HG02973 (cell line): Measurements from ENCODE around the gene LTBP3.
"Not testable (repeated sequence)": the region's sequence is repeated elsewhere in the genome, so short reads cannot be mapped to it uniquely, and the experiment has no call there.

ENCODE experiments used
- ATAC-seq: cut with Tn5 transposase; IDR thresholded peaks from one replicate; pipeline ENCODE4 v1.9.1; 2021; ENCODE audit warnings: moderate library complexity; ENCODE audit not compliant: unreplicated experiment

Gene LTBP3

GRCh38 chr11:65538232-65538914 is 19.8 kb downstream of the LTBP3 start:
- ATAC-seq: no peak

- no peak for ATAC-seq
These were observed 20.4 kb downstream of the LTBP3 start for GRCh38 chr11:65537620-65538231.

- no peak for ATAC-seq
These were observed 20.9 kb downstream of the LTBP3 start for GRCh38 chr11:65537296-65537597.

GRCh38 chr11:65536412-65537295 is 21.5 kb downstream of the LTBP3 start:
- ATAC-seq: no peak

GRCh38 chr11:65535102-65535501 is 23.1 kb downstream of the LTBP3 start:
- ATAC-seq: no peak

GRCh38 chr11:65532388-65533064 is 25.6 kb downstream of the LTBP3 start:
- no peak for ATAC-seq

- ATAC-seq: no peak
These were observed 28.0 kb downstream of the LTBP3 start for GRCh38 chr11:65530157-65530496.

- no peak for ATAC-seq
These were observed 28.5 kb downstream of the LTBP3 start for GRCh38 chr11:65529475-65530156.

GRCh38 chr11:65528819-65529350 is 29.3 kb downstream of the LTBP3 start:
- ATAC-seq: no peak

- no peak for ATAC-seq
These were observed 31.4 kb downstream of the LTBP3 start for GRCh38 chr11:65526744-65527143.

GRCh38 chr11:65525546-65526480 is 32.3 kb downstream of the LTBP3 start:
- peak; percentile 20 for ATAC-seq

- ATAC-seq: peak; percentile 44
These were observed 33.2 kb downstream of the LTBP3 start, which contains the start of gene SCYL1 for GRCh38 chr11:65524741-65525545. Gene SCYL1, plus strand, starts transcription at chr11:65525083. Its CDS starts 71 bp downstream, at chr11:65525154.

- no peak for ATAC-seq
These were observed 34.0 kb downstream of the LTBP3 start for GRCh38 chr11:65524014-65524740.

GRCh38 chr11:65523631-65523968 is 34.6 kb downstream of the LTBP3 start:
- ATAC-seq: not testable (repeated sequence)

- not testable (repeated sequence) for ATAC-seq
These were observed 35.2 kb downstream of the LTBP3 start for GRCh38 chr11:65522718-65523630.

GRCh38 chr11:65521777-65522521 is 36.2 kb downstream of the LTBP3 start:
- ATAC-seq: not testable (repeated sequence)
